Testis (tissue), 2 donors: ENCODE data around the gene NOP58.

Experiments used
- CTCF ChIP-seq, 3 experiments: fragments of 450-650 bp in 2 of 3; fragments of 200-600 bp in 1 of 3; sonication (generic) in 1 of 3; IDR thresholded peaks; one replicate each; pipeline ENCODE4 v1.5.1; 2016 to 2019; ENCODE audit warnings: antibody characterized with exemption in 3 of 3, mild to moderate bottlenecking in 2 of 3, moderate library complexity in 1 of 3
- POLR2A ChIP-seq: fragments of 450-650 bp; IDR thresholded peaks from one replicate; pipeline ENCODE4 v1.6.1; 2017; ENCODE audit warnings: antibody characterized with exemption, mild to moderate bottlenecking, moderate library complexity

GRCh38 chr2:202238234-202239197, 27.0 kb upstream of the NOP58 start, which contains the start of gene SUMO1:
- TF ChIP-seq CTCF (IDR thresholded peaks at IDR 0.05), result no peak
- no peak for TF ChIP-seq POLR2A
